ENCODE data around the gene LRRC8D. TPM values are rescaled to one million over a fixed set of nuclear protein-coding genes. Genes with fewer than 3 reads are reported as not detected.

Gene LRRC8D
- total RNA-seq, 4 donors from 2014 or later, result 12.0 to 47.4 (median 17.8) TPM

DNA sequence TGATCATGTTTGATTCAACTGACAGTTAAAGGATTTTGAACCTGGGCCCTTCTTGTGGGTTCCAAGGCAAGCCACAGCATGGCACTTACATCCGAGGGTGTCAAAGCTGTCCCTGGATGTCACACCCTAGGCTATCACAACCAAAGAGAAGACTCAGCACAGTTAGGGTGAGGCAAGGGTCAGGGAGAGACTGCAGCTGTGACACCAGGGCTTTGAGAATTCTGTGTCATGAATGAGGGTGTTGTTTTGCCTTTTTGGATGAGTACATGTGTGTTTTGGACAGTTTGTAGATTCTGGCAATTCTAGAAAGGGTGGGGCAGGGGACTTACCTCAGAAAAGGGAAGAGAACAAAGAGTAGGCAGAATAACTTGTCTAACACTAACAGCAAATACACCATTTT is 136.3 kb downstream of the LRRC8D start:
- no peaks in the 10 kb centered on the region for H3K27me3 ChIP-seq
- no peak for TF ChIP-seq POLR2A (IDR thresholded peaks at IDR 0.05)
- TF ChIP-seq, protein P1, sequence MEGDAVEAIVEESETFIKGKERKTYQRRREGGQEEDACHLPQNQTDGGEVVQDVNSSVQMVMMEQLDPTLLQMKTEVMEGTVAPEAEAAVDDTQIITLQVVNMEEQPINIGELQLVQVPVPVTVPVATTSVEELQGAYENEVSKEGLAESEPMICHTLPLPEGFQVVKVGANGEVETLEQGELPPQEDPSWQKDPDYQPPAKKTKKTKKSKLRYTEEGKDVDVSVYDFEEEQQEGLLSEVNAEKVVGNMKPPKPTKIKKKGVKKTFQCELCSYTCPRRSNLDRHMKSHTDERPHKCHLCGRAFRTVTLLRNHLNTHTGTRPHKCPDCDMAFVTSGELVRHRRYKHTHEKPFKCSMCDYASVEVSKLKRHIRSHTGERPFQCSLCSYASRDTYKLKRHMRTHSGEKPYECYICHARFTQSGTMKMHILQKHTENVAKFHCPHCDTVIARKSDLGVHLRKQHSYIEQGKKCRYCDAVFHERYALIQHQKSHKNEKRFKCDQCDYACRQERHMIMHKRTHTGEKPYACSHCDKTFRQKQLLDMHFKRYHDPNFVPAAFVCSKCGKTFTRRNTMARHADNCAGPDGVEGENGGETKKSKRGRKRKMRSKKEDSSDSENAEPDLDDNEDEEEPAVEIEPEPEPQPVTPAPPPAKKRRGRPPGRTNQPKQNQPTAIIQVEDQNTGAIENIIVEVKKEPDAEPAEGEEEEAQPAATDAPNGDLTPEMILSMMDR (IDR thresholded peaks at IDR 0.05), result no peak
- H3K9me3 ChIP-seq, result no peaks in the 10 kb centered on the region
- no peak for DNase-seq
- H3K4me3 ChIP-seq, result no peak overlapping the region
- H3K27ac ChIP-seq, result no peak overlapping the region
- H3K4me1 ChIP-seq, result no peaks in the 10 kb centered on the region
- H3K36me3 ChIP-seq, result no peaks in the 10 kb centered on the region
- intact Hi-C loops (cut with DNase I; ENCODE audit: low total_unique reads), result no loop called here

DNA sequence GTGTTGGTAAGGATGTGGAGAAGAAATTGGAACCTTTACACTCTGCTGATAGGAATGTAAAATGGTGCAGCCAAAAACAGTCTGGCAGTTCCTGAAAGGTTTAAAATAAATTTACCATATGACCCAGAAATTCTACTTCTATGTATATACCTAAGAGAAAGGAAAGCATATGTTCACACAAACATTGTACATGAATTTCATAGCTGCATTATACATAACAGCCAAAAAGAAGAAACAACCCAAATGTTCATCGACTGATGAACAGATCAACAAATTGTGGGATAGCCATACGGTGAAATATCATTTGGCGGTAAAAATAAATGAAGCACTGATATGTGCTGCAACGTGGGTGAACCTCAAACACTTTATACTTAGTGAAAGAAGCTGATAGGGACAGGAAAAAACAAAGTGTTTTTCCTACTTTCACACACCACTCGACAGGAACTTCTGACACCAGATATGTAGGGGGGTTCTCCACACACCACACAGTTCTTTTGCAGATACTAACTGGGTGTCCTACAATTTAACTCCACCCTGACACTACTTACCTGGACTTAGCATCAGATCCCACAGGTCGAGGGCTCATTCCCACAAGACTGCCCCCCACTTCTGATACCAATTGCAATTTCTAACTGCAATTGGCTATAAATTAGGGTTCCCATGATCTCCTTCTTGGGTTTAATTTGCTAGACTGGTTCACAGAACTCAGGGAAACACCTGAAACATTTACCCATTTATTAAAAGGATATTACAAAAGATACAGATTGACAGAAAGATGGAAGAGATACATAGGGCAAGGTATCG is 138.2 kb downstream of the LRRC8D start:
- Histone ChIP-seq H3K4me3 (no peak overlapping the region), H3K36me3 (no peaks in the 10 kb centered on the region), H3K27me3 (no peaks in the 10 kb centered on the region), H3K4me1 (no peaks in the 10 kb centered on the region), H3K27ac (no peak overlapping the region), H3K9me3 (no peaks in the 10 kb centered on the region)
- intact Hi-C loops (cut with DNase I; ENCODE audit: low total_unique reads), result no loop called here
- DNase-seq, result no peak
- TF ChIP-seq, protein P1 (IDR thresholded peaks at IDR 0.05), result no peak
- no peak for TF ChIP-seq POLR2A (IDR thresholded peaks at IDR 0.05)

DNA sequence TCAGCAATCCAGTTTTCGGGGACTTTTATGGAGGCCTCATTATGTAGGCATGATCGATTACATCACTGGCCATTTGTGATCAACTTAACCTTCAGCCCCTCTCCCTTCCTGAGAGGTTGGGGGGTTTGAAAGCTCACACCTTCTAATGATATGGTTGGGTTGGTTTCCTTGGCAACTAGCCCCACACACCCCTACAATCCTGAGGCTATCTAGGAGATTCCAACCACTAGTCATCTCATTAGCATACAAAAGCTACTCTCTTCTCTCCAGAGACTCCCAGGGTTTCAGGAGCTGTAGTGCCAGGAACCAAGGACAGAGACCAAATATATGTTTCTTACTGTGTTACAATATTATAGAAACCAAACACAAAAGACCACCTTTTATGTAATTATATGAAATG is 138.9 kb downstream of the LRRC8D start:
- TF ChIP-seq, protein P1 (IDR thresholded peaks at IDR 0.05), result no peak
- TF ChIP-seq POLR2A (IDR thresholded peaks at IDR 0.05), result no peak
- DNase-seq, result no peak
- intact Hi-C loops (cut with DNase I; ENCODE audit: low total_unique reads), result no loop called here
- Histone ChIP-seq H3K36me3 (no peaks in the 10 kb centered on the region), H3K9me3 (no peaks in the 10 kb centered on the region), H3K4me1 (no peaks in the 10 kb centered on the region), H3K4me3 (no peak overlapping the region), H3K27ac (no peak overlapping the region), H3K27me3 (no peaks in the 10 kb centered on the region)

DNA sequence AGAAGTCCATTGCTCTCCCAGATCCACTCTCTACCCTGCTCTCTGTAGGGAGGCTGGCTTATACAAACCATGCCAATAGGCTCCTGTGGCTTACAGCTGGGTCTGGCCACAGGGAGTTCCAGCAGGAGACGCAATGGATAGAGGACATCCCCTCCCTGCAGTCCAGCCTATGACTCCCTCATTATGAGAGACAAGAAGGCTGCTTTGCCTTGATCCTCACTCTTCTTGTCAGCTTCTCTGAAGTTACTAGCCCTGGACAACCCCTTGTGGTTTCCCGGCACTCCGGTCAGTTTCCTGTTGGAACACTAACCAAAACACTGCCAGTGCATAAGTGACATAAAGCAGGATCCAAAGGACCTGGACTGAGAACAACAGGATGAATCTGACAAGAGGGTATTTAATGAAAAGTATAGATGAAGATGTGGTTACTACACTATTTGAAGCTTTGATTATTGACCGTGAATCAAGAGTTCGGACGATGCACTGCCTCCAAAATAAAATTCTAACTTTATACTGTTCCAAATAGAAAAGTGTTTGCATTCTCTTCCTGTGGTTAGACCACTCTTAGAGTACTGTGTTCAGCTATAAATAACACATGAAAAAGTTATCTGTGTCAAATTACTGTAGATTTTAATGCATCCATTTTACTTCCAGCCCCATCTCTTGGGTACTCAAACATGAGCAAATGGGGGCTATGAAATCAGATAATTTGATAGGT is 141.4 kb downstream of the LRRC8D start:
- H3K36me3 ChIP-seq, result no peaks in the 10 kb centered on the region
- DNase-seq, result no peak
- H3K27me3 ChIP-seq, result no peaks in the 10 kb centered on the region
- no peaks in the 10 kb centered on the region for H3K4me1 ChIP-seq
- intact Hi-C loops (cut with DNase I; ENCODE audit: low total_unique reads), result no loop called here
- H3K9me3 ChIP-seq, result no peaks in the 10 kb centered on the region
- H3K4me3 ChIP-seq, result no peak overlapping the region
- TF ChIP-seq POLR2A (IDR thresholded peaks at IDR 0.05), result no peak
- TF ChIP-seq, protein P1 (IDR thresholded peaks at IDR 0.05), result no peak
- no peak overlapping the region for H3K27ac ChIP-seq

DNA sequence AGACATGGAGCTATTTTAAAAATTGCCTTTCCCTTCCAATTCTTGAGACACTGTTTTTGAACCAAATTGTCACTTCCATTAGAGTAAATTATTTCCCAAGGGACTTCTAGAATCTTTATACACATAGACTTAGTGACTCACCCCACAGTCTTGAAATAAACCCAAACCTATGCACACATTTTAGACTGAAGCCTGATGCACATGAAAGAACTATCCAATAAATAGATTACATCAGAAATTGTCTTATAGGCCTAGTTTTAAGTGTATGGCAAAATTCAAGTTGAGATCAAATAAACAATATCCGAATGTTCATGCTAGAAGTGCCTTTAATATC is 141.9 kb downstream of the LRRC8D start:
- Histone ChIP-seq H3K4me3 (no peak overlapping the region), H3K27ac (no peak overlapping the region), H3K27me3 (no peaks in the 10 kb centered on the region), H3K36me3 (no peaks in the 10 kb centered on the region), H3K4me1 (no peaks in the 10 kb centered on the region), H3K9me3 (no peaks in the 10 kb centered on the region)
- no peak for DNase-seq
- intact Hi-C loops (cut with DNase I; ENCODE audit: low total_unique reads), result no loop called here
- TF ChIP-seq POLR2A (IDR thresholded peaks at IDR 0.05), result no peak
- TF ChIP-seq, protein P1 (IDR thresholded peaks at IDR 0.05), result no peak
